ENCODE results near the gene RUSC1. TPM values are rescaled to one million over a fixed set of nuclear protein-coding genes. Genes with fewer than 3 reads are reported as not detected.
"Not testable (repeated sequence)": the region's sequence is repeated elsewhere in the genome, so short reads cannot be mapped to it uniquely, and the experiment has no call there.

RUSC1 gene
- total and polyA plus RNA-seq, 2 donors (not counting 3 experiments of a cell fraction or from before 2014, with no cell fraction given), result 42.4 to 46.6 TPM

DNA sequence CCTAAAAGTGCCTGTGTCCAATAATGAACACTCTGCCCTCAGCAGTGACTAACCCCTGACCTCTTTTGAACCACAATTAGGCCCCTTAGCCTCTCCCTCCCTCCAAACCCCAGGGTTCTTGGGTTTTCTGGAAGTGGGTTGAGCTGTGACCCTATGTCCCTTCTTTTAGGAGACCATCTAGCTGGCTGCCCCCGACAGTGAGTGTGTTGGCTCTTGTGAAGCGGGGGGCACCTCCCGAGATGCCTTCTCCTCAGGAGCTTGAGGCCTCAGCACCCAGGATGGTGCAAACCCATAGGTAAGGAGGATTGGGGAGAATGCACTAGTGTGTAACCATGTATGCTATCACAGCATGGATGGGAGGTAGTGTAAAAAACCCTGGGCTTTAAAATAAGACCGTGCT is 7.3 kb downstream of the RUSC1 start:
- H3K79me2 ChIP-seq (ENCODE audit: control insufficient read depth, insufficient read depth, low read length), result no peaks in the 10 kb centered on the region
- TF ChIP-seq GATA2 (IDR thresholded peaks at IDR 0.05; ENCODE audit: insufficient read depth, insufficient read length, low read depth, low read length), result no peak
- TF ChIP-seq EZH2 (IDR thresholded peaks at IDR 0.05; ENCODE audit: borderline replicate concordance, low read depth, low read length, severe bottlenecking), result no peak
- TF ChIP-seq, protein P1, sequence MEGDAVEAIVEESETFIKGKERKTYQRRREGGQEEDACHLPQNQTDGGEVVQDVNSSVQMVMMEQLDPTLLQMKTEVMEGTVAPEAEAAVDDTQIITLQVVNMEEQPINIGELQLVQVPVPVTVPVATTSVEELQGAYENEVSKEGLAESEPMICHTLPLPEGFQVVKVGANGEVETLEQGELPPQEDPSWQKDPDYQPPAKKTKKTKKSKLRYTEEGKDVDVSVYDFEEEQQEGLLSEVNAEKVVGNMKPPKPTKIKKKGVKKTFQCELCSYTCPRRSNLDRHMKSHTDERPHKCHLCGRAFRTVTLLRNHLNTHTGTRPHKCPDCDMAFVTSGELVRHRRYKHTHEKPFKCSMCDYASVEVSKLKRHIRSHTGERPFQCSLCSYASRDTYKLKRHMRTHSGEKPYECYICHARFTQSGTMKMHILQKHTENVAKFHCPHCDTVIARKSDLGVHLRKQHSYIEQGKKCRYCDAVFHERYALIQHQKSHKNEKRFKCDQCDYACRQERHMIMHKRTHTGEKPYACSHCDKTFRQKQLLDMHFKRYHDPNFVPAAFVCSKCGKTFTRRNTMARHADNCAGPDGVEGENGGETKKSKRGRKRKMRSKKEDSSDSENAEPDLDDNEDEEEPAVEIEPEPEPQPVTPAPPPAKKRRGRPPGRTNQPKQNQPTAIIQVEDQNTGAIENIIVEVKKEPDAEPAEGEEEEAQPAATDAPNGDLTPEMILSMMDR (IDR thresholded peaks at IDR 0.05; ENCODE audit: extremely low read depth in 1 of 2, insufficient read depth in 1 of 2, low read depth in 1 of 2, low read length in 2 of 2), result no peak
- TF ChIP-seq POLR2A (IDR thresholded peaks at IDR 0.05; ENCODE audit: low read depth, low read length), result no peak
- TF ChIP-seq MAX (IDR thresholded peaks at IDR 0.05; ENCODE audit: insufficient read depth, insufficient read length), result no peak
- no peak for TF ChIP-seq JUN (IDR thresholded peaks at IDR 0.05; ENCODE audit: borderline replicate concordance, insufficient read depth, insufficient read length, low read depth)
- no peak for TF ChIP-seq MYC (IDR thresholded peaks at IDR 0.05; ENCODE audit: low read depth, low read length)
- no peaks in the 10 kb centered on the region for H3K27me3 ChIP-seq (ENCODE audit: control insufficient read depth in 2 of 2, insufficient read depth in 2 of 2, low read length in 2 of 2)
- no TSS peak for BruUV-seq (replicated peaks)
- H3K4me2 ChIP-seq (ENCODE audit: insufficient read depth, low read length), result no peak overlapping the region
- no peak overlapping the region for H3K9ac ChIP-seq (replicated peaks; ENCODE audit: extremely low read depth, insufficient read depth, low read length)
- ChIA-PET POLR2A (interaction anchor here (0.7 to 1.3 kb wide), 2 partner anchors 11 to 36 kb away, joined by 5 read pairs; no protein-coding TSS in a partner anchor), CTCF (interaction anchor here (1.0 kb wide), 1 partner anchor 77 kb away, joined by 3 read pairs; no protein-coding TSS in a partner anchor)
- no peaks in the 10 kb centered on the region for H3K9me3 ChIP-seq (replicated peaks; ENCODE audit: control insufficient read depth, insufficient read depth, low read length)
- no peak overlapping the region for H3K4me3 ChIP-seq (replicated peaks in 1 of 3; ENCODE audit: insufficient read depth in 1 of 3, low read depth in 1 of 3, low read length in 3 of 3)
- H2AFZ ChIP-seq (ENCODE audit: low read depth, low read length), result no peak overlapping the region
- no peak for FAIRE-seq
- DNase-seq (ENCODE audit: low read depth, low spot score), result no peak
- no peak overlapping the region for H3K27ac ChIP-seq (ENCODE audit: insufficient read depth, low read depth, low read length)
- no peaks in the 10 kb centered on the region for H3K9me1 ChIP-seq (replicated peaks; ENCODE audit: control insufficient read depth, extremely low read depth, insufficient read depth, low read length)
- dilution Hi-C loops (cut with MboI; ENCODE audit: extremely low pct_ligation_motif_present, low sequenced_read_pairs), result no loop called here
- intact Hi-C loops (cut with micrococcal nuclease), result no loop called here
- peaks cover 10% of the 10 kb centered on the region for H3K4me1 ChIP-seq (ENCODE audit: control insufficient read depth, extremely low read depth, insufficient read depth, low read length)
- H3K36me3 ChIP-seq (ENCODE audit: control insufficient read depth in 2 of 2, extremely low read depth in 1 of 2, insufficient read depth in 2 of 2, low read length in 2 of 2), result peaks cover 2 to 21% of the 10 kb centered on the region in 2 experiments
- H4K20me1 ChIP-seq (replicated peaks; ENCODE audit: control insufficient read depth, extremely low read depth, insufficient read depth, low read length), result no peaks in the 10 kb centered on the region

- H2AFZ ChIP-seq (ENCODE audit: low read depth, low read length); H3K27ac ChIP-seq (ENCODE audit: insufficient read depth, low read depth, low read length); H3K79me2 ChIP-seq (ENCODE audit: control insufficient read depth, insufficient read depth, low read length); H4K20me1 ChIP-seq (replicated peaks; ENCODE audit: control insufficient read depth, extremely low read depth, insufficient read depth, low read length); H3K27me3 ChIP-seq (ENCODE audit: control insufficient read depth in 2 of 2, insufficient read depth in 2 of 2, low read length in 2 of 2); H3K4me2 ChIP-seq (ENCODE audit: insufficient read depth, low read length); intact Hi-C loops (cut with micrococcal nuclease); dilution Hi-C loops (cut with MboI; ENCODE audit: extremely low pct_ligation_motif_present, low sequenced_read_pairs); FAIRE-seq; H3K4me1 ChIP-seq (ENCODE audit: control insufficient read depth, extremely low read depth, insufficient read depth, low read length); H3K9me1 ChIP-seq (replicated peaks; ENCODE audit: control insufficient read depth, extremely low read depth, insufficient read depth, low read length); DNase-seq (ENCODE audit: low read depth, low spot score); H3K4me3 ChIP-seq (replicated peaks in 1 of 3; ENCODE audit: insufficient read depth in 1 of 3, low read depth in 1 of 3, low read length in 3 of 3); H3K9me3 ChIP-seq (replicated peaks; ENCODE audit: control insufficient read depth, insufficient read depth, low read length); H3K9ac ChIP-seq (replicated peaks; ENCODE audit: extremely low read depth, insufficient read depth, low read length); BruUV-seq (replicated peaks): not testable (repeated sequence)
- peaks cover 2 to 21% of the 10 kb centered on the region in 2 experiments for H3K36me3 ChIP-seq (ENCODE audit: control insufficient read depth in 2 of 2, extremely low read depth in 1 of 2, insufficient read depth in 2 of 2, low read length in 2 of 2)
- POLR2A ChIA-PET, result interaction anchor here (1.3 kb wide), 1 partner anchor 10 kb away, joined by 5 read pairs; no protein-coding TSS in a partner anchor
- CTCF ChIA-PET, result interaction anchor here (1.0 kb wide), 1 partner anchor 78 kb away, joined by 3 read pairs; no protein-coding TSS in a partner anchor
Observed at GRCh38 chr1:155328856-155329255, 8.2 kb downstream of the RUSC1 start.

Measured in endothelial cell of umbilical vein (primary cell).